ENCODE data around the gene DYRK1A.
A peak's percentile ranks its signal among the peaks of the same experiment; 100 is the strongest.

Gene DYRK1A

GRCh38 chr21:37365517-37366481 is 774 bp upstream of the DYRK1A start:
- peak; percentile 74 to 78 for DNase-seq

- DNase-seq: no peak
Measured at GRCh38 chr21:37367336-37367702, 746 bp downstream of the DYRK1A start.

GRCh38 chr21:37367703-37368540 is 1.3 kb downstream of the DYRK1A start:
- DNase-seq: peak; percentile 59 to 63

GRCh38 chr21:37368541-37369279 is 2.1 kb downstream of the DYRK1A start:
- no peak for DNase-seq

GRCh38 chr21:37369307-37369854 is 2.8 kb downstream of the DYRK1A start:
- no peak for DNase-seq

- no peak for DNase-seq
Measured at GRCh38 chr21:37370152-37371040, 3.8 kb downstream of the DYRK1A start.

GRCh38 chr21:37371041-37371397 is 4.4 kb downstream of the DYRK1A start:
- DNase-seq: no peak

GRCh38 chr21:37372127-37372731 is 5.7 kb downstream of the DYRK1A start:
- DNase-seq: no peak

GRCh38 chr21:37372951-37373350 is 6.4 kb downstream of the DYRK1A start:
- DNase-seq: no peak

GRCh38 chr21:37373539-37373938 is 7.0 kb downstream of the DYRK1A start:
- no peak for DNase-seq

GRCh38 chr21:37374027-37374426 is 7.5 kb downstream of the DYRK1A start:
- DNase-seq: no peak

- DNase-seq: no peak
Measured at GRCh38 chr21:37375866-37376574, 9.4 kb downstream of the DYRK1A start.

GRCh38 chr21:37378700-37379139 is 12.1 kb downstream of the DYRK1A start:
- DNase-seq: no peak

- no peak for DNase-seq
Measured at GRCh38 chr21:37380349-37381323, 14.1 kb downstream of the DYRK1A start.

GRCh38 chr21:37381883-37382585 is 15.5 kb downstream of the DYRK1A start:
- no peak for DNase-seq

- no peak for DNase-seq
Measured at GRCh38 chr21:37383086-37383485, 16.5 kb downstream of the DYRK1A start.

GRCh38 chr21:37383784-37384311 is 17.3 kb downstream of the DYRK1A start:
- no peak for DNase-seq

GRCh38 chr21:37384416-37384815 is 17.8 kb downstream of the DYRK1A start:
- DNase-seq: no peak
